DMS53 (cell line): Measurements from ENCODE around the gene ALS2CL.
"Not testable (repeated sequence)": the region's sequence is repeated elsewhere in the genome, so short reads cannot be mapped to it uniquely, and the experiment has no call there.

Source experiments
- DNase-seq: peaks from one replicate; lab custom pipeline; 2025; lab: John Stamatoyannopoulos, UW

The ALS2CL gene, protein sequence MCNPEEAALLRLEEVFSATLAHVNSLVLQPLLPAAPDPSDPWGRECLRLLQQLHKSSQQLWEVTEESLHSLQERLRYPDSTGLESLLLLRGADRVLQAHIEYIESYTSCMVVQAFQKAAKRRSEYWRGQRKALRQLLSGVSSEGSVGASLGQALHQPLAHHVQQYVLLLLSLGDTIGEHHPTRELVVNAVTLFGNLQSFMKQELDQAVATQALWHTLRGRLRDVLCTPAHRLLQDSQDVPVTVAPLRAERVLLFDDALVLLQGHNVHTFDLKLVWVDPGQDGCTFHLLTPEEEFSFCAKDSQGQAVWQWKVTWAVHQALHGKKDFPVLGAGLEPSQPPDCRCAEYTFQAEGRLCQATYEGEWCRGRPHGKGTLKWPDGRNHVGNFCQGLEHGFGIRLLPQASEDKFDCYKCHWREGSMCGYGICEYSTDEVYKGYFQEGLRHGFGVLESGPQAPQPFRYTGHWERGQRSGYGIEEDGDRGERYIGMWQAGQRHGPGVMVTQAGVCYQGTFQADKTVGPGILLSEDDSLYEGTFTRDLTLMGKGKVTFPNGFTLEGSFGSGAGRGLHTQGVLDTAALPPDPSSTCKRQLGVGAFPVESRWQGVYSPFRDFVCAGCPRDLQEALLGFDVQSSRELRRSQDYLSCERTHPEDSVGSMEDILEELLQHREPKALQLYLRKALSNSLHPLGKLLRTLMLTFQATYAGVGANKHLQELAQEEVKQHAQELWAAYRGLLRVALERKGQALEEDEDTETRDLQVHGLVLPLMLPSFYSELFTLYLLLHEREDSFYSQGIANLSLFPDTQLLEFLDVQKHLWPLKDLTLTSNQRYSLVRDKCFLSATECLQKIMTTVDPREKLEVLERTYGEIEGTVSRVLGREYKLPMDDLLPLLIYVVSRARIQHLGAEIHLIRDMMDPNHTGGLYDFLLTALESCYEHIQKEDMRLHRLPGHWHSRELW

DNA sequence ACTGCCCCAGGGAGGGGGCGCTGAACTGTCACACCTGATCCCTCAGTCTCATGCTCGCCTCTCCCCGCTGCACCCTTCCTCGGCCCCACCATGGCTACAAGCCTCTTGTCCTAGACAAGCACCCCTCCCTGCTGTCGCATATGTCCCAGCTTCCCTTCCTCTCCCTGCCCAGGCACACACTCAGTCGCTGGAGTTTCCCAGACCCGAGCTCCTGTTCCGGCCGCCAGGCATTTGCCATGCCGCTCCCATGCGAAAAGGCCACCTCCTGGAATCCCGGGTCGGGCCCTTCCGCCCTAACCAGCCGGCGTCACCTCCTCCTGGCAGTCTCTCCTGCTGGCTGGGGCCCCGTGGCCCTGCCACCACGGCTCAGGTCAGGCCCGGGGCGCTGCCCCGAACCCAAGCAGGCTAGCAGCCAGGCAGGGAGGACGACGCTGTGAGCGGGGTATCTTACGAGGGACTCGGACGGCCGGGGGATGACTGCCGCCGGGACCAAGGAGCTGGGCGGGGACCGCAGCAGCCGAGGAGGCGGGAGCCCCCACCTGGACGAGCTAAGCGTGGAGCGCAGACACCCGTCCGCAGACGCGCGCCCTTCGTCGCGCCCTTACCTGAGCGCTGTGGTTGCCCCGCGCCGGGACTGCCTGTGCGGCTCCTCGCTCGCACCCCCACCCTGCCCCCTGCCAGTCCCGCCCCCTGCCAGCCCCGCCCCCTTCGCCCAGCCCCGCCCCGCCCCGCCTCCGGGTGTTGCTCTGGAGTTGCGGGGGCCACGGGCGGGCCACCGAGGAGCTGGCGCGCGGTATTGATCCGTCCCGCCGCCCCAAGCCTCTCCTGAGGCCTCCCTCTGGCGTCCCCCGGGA, at the start of gene ALS2CL:
ALS2CL (minus strand) TSS at position 642 of the 854 bp plus-strand sequence. CDS start 4,239 bp downstream, outside the sequence.
- peak; percentile 59 for DNase-seq

DNA sequence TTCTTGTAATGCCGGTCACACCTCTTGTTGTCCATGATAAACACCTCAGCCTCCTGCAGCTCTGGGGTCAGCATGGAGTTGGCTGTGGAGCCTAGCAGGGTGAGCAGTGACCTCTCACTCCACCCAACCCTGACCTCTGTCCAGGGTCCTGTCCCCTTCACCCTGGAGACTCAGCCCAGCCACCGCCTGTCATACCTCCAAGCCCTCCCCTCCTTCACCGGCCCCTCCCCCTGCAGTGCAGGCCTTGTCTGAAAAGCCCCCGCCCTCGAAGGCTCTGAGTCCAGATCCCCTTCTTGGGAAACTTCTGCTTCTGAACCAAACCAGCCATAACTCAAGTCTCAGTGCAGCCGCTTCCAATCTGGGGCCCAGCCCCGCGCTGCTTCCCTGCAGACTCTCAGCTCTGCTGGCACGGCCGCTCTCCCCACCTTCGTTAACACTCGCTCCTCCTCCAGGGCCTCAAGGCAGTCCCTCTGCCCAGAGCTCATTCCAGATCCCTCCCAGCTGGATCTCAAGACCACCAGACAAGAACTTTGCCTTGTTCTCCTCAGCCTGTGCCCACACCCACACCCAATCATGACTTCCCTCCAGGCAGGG, 49.6 kb upstream of the ALS2CL start:
- no peak for DNase-seq

DNA sequence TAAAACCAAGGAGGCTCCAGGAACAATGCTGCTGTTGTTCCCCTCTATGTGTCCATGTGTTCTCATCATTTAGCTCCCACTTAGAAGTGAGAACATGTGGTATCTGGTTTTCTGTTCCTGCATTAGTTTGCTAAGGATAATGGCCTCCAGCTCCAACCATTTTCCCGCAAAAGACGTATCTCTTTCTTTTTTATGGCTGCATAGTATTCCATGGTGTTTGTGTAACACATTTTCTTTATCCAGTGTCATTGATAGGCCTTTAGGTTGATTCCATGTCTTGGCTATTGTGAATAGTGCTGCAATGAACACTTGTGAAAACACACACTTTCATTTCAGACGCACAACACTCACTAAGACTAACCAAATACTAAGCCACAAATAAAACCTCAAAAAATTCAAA, 46.1 kb upstream of the ALS2CL start:
- DNase-seq, result not testable (repeated sequence)

DNA sequence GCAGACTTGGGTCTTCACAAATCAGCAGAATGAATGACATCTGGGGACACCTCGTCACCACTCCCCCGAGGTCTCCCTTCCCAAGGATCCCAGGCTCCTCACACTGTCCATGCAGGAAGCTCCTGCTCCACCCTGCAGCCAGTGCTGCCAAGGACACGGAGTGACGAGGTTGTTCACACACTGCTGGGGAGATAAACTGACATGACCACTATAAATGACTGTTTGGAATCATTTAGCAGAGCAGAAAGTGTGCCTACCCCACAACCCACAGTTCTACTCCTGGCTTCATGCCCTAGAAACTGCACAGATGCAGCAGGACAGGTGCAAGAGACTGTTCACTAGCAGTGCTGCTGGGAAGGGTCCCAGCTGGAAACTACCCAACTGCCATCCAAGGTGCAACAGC, 43.9 kb upstream of the ALS2CL start:
- DNase-seq, result no peak

DNA sequence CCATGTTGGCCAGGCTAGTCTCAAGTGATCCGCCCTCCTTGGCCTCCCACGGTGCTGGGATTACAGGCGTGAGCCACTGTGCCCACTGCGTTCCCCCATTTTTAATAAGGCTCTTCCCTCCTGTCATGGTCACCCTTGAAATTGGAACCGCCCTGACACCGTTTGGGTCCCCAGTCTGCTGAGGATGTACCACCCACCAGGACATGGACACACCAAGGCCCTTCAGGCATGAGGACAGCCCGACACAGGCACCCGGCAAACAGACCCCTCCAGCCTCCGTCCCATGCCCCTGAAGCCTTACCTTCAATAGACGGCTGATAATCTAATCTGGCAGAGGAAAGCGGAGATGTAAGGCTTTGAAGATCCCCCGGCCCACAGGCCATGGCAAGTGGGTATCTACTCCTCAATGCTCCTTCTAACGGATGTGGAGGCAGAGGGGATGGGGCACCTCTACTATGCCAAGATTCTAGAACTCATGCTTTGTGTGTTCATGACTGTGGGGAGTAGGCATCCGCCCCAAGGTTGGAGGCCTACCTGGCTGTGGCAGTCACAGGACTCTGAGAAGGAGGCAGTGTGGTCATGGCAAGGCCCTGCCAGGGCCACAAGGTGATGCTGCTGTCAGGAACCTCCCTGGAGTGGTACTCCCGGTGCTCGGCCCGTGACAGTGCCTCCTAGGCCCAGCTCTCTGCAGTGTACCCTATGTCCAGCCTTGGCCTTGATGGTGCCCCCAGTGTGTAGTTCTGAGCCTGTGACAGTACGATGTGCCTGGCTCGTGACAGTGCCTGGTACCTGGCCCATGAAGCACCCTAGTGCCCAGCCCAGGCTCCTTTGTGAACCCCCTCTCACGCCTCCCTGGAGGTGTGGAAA, 42.8 kb upstream of the ALS2CL start:
- DNase-seq, result no peak

- DNase-seq, result no peak
Observed at GRCh38 chr3:46734773-46735172, 41.3 kb upstream of the ALS2CL start.

DNA sequence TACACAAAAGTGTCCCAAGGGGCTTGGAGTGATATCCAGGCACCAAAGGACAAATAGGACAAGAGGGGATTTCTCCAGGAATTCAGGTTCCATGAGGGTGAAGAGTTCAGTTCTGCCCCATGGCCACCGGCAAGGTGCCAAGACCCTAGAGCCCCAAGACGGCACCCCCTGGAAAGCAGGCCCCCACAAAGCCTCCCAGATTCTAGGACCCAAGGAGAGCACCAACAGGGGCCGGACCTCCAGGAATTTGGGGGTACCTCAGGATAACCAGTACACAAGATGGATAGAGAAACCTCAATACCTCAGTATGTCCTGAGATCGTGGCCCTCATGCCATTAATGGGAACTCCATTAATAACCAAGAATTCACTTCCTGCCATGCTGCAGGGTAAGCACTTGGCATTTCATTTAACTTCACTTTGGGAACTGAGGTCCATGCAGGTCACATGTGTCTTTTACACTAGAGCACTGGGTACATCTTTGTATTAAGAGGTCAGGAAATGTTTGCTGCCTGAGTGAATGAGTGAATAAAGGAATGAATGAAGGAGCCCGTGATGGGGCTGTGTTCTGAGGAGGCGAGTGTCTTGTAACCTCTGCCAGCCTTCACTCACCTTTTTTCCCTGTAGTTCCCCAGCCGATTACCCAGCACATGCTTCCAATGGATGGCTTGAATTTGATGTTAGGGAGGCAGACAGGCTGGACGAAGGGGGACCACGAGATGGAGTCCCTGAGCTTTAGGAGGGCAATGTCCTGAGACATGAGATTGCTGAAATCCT, 39.7 kb upstream of the ALS2CL start:
- DNase-seq, result no peak

- no peak for DNase-seq
Observed at GRCh38 chr3:46731795-46732194, 38.3 kb upstream of the ALS2CL start.

DNA sequence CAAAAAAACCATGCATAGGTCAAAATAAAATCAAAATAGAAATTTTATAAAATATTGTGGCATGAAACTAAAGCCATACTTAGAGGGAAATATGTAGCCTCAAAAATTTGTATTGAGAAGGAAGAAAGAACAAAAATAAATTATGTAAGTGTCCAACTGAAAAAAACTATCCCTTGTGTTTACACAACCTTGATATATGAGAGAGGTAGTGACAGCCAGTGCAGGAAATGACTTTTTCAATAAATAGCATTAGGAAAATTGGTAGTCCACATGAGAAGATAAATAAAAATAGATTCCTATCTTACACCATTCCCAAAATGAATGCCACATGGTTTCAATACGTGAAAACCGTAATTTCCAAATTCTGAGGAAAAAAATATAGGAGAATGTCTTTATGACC, 37.3 kb upstream of the ALS2CL start:
- DNase-seq, result peak; percentile 4

- DNase-seq, result no peak
Observed at GRCh38 chr3:46729038-46729437, 35.6 kb upstream of the ALS2CL start.

- DNase-seq, result no peak
Observed at GRCh38 chr3:46725621-46726314, 32.3 kb upstream of the ALS2CL start.

DNA sequence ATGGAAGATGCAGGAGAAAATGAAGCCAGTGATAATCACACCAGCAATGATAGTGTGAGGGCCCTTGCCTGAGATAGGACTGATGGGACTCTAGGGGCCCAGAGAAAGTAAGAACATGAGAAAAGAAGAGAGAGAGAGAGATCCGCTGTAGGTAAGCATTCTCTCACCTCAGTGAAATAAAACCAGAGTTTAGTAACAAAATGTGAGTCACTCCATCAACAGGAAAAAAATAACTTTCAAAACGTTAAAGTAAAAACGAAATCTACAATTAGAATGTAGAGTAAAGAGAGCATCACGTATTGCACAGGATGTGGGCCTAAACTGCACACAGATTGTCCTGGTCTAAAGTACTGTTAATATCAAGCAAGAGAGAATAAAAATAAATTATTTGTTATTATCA, 30.9 kb upstream of the ALS2CL start:
- DNase-seq, result no peak

DNA sequence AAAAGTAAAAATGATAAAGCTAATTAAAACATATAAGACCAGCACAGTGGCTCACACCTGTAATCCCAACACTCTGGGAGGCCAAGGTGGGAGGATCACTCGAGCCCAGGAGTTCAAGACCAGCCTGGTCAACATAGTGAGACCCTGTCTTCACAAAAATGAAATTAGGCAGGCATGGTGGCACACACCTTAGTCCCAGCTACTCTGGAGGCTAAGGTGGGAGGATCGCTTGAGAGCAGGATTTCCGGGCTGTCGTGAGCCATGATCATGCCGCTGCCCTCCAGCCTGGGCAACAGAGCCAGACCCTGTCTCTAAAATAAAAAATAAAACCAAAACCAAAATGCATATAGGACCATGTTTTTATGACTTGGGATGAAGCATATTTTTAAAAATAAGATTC, 29.0 kb upstream of the ALS2CL start:
- no peak for DNase-seq

DNA sequence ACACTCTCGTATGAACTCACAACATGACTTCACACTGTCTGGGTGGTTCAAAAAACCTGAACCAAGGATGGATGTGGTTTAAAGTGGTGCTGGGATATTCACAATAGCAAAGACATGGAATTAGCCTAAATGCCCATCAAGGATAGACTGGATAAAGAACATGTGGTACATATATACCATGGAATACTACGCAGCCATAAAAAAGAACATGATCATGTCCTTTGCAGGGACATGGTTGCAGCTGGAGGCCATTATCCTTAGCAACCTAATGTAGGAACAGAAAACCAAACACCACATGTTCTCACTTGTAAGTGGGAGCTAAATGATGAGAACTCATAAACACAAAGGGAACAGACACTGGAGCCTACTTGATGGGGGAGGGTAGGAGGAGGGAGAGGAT, 27.5 kb upstream of the ALS2CL start:
- DNase-seq, result no peak

DNA sequence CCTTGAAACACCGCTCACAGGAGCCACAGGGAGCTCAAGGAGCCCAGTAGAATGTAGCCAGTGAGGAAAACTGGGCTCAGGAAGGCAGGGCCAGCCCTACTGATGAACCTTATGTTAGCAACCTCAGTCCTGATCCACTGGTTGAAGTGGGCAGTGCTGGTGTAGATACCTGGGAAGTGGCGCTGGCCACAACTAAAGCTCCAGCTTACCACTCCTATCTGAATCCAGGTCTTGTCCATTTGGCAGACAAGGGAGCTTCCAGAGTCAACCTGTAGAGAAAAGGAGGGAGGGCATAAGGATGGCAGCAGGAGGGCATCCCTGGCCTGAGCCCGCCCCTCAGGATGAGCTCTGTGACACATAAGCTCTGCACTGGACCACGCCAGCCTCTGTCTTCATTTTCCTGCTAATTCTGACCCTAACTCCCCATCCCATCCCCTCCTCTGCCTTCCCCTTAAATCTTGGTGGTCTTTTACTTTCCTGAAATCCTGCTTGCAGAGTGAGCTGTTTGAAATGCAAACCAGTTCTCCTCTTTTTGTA, 26.3 kb upstream of the ALS2CL start:
- no peak for DNase-seq

DNA sequence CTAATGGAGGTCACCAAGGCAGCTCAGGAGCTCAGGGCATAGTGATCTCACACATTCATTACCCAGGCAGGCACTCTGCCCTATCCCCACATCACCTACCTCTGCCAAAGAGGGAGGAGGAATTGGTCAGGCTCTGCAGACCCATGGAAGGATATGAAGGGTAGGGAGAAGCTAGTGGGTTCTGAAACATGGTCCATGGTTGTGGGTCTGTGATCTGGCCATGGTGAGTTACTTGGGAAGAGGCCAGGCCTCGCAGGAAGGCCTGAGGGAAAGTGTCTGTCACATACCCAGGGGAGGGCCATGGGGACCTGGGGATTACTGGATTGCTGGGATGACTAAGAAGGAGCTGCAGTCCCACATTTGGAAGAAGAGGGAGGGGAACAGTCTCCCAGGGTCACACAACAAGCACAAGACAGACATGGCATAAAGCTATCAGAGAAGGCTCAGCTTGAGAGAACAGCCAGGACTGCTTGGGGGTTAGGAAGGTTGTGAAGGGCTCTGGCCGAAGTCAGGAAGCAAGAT, 25.6 kb upstream of the ALS2CL start:
- DNase-seq, result no peak

DNA sequence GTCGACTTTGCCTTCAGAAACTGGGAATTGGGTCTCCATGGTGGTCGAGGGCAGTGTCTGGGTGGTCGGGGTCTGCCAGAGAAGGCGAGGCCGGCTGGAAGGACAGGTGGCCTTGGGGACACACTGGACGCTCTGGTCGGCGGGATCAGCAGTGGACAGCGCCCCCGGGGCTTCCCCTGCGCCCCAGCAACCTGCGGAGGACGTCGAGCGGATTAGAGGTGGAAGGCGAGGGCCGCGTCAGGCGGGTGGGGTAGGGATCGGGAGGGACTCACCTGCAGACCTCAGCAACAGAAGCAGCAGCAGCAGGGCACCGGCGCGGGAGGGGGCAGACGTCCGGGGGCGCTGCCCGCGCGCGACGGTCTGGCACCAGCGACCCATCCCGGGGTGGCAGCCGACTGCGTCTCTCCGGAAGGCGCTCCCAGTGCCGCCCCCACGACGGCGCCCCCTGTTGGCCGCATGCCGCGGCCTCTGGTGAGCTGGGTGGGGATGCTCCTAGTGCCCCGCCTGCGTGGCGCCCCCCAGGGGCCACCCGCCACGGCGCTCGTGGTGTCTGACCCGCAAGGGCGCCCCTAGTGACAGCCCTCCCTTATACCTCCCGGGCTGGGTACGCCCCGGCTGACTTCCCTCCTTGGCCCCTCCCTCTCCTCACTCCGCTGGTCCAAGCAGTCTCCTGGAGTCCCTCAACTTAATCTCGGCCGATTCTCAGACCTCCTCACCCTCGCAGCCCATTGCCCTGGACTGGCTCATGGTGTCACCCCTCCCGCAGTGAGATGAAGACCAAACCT, 24.2 kb upstream of the ALS2CL start, which contains the start of gene PRSS50:
PRSS50 (minus strand) TSS at position 423 of the 785 bp plus-strand sequence; CDS start at position 378, 45 bp downstream.
- DNase-seq, result no peak
